Skeletal muscle tissue (tissue), 4 donors: ENCODE results near the gene NATD1. TPM values are rescaled to one million over a fixed set of nuclear protein-coding genes. Genes with fewer than 3 reads are reported as not detected.

Source experiments
- H3K27ac ChIP-seq: one replicate; pipeline ENCODE4 v1.7.0; 2013; ENCODE audit warnings: mild to moderate bottlenecking, low read depth, low read length, inconsistent platforms
- H3K27me3 ChIP-seq, 3 donors: one replicate each; pipeline ENCODE4 v1.7.0; 2013; ENCODE audit warnings: low read length in 3 of 3; ENCODE audit not compliant: control insufficient read depth in 3 of 3, insufficient read depth in 3 of 3
- H3K36me3 ChIP-seq, 3 donors: one replicate each; pipeline ENCODE4 v1.7.0; 2013; ENCODE audit warnings: low read length in 3 of 3; ENCODE audit not compliant: control insufficient read depth in 3 of 3, insufficient read depth in 3 of 3
- H3K4me1 ChIP-seq, 3 donors: one replicate each; pipeline ENCODE4 v1.7.0; 2013; ENCODE audit warnings: low read length in 3 of 3, mild to moderate bottlenecking in 3 of 3; ENCODE audit not compliant: control insufficient read depth in 3 of 3, insufficient read depth in 3 of 3
- H3K4me3 ChIP-seq, 3 donors: one replicate each; pipeline ENCODE4 v1.7.0; 2013; ENCODE audit warnings: low read length in 3 of 3
- H3K9ac ChIP-seq, 3 donors: one replicate each; pipeline ENCODE4 v1.7.0; 2013; ENCODE audit warnings: low read length in 3 of 3, mild to moderate bottlenecking in 3 of 3, moderate library complexity in 2 of 3, low read depth in 1 of 3
- H3K9me3 ChIP-seq, 3 donors: one replicate each; pipeline ENCODE4 v1.7.0; 2013; ENCODE audit warnings: low read length in 3 of 3; ENCODE audit not compliant: control insufficient read depth in 3 of 3
- total RNA-seq: library from RNA; depleted of rRNA; stranded (reverse); fragments of >200 nt; gene quantifications from one replicate; pipeline ENCODE4 v1.2.3, GENCODE V29; 2014
- donor health status: Osteomylitis.

NATD1 gene
- total RNA-seq, 1 donor from 2014 or later: 3.7 TPM

- H3K9ac ChIP-seq: peak within 1 kb of the TSS; percentile 92 to 99 (median 96)
- H3K36me3 ChIP-seq: peaks cover 0 to 3% (median 0%) of the 10 kb centered on the region in 3 donors
- H3K9me3 ChIP-seq: no peaks in the 10 kb centered on the region
- H3K4me3 ChIP-seq: peak within 1 kb of the TSS; percentile 90 to 98 (median 96)
- peak within 1 kb of the TSS; percentile 91 for H3K27ac ChIP-seq
- peaks cover 64 to 82% (median 71%) of the 10 kb centered on the region in 3 donors for H3K4me1 ChIP-seq
- H3K27me3 ChIP-seq: no peaks in the 10 kb centered on the region
Observed at GRCh38 chr17:21284319-21285163, 31.3 kb upstream of the NATD1 start, which contains the start of gene MAP2K3. Gene MAP2K3, plus strand, starts transcription at chr17:21284711. Its CDS starts 210 bp downstream, at chr17:21284921.

GRCh38 chr17:21283482-21284318 is 30.5 kb upstream of the NATD1 start:
- peak overlapping the region; percentile 80 to 88 (median 86) for H3K9ac ChIP-seq
- H3K4me3 ChIP-seq: peak overlapping the region; percentile 77 to 85 (median 77)
- H3K4me1 ChIP-seq: peaks cover 63 to 82% (median 71%) of the 10 kb centered on the region in 3 donors
- H3K27ac ChIP-seq: peak overlapping the region; percentile 83
- H3K9me3 ChIP-seq: no peaks in the 10 kb centered on the region
- H3K27me3 ChIP-seq: no peaks in the 10 kb centered on the region
- peaks cover 0 to 3% (median 0%) of the 10 kb centered on the region in 3 donors for H3K36me3 ChIP-seq

GRCh38 chr17:21282850-21283249 is 29.6 kb upstream of the NATD1 start:
- H3K4me1 ChIP-seq: peaks cover 58 to 81% (median 69%) of the 10 kb centered on the region in 3 donors
- H3K27me3 ChIP-seq: no peaks in the 10 kb centered on the region
- no peak overlapping the region for H3K4me3 ChIP-seq
- H3K9me3 ChIP-seq: no peaks in the 10 kb centered on the region
- H3K27ac ChIP-seq: peak overlapping the region; percentile 83
- H3K9ac ChIP-seq: peak overlapping the region in 1 of 3 donors; percentile 88
- peaks cover 0 to 3% (median 0%) of the 10 kb centered on the region in 3 donors for H3K36me3 ChIP-seq

GRCh38 chr17:21282231-21282630 is 29.0 kb upstream of the NATD1 start:
- peak overlapping the region; percentile 83 for H3K27ac ChIP-seq
- H3K4me3 ChIP-seq: peak overlapping the region in 1 of 3 donors; percentile 7
- H3K27me3 ChIP-seq: no peaks in the 10 kb centered on the region
- peaks cover 51 to 75% (median 64%) of the 10 kb centered on the region in 3 donors for H3K4me1 ChIP-seq
- no peaks in the 10 kb centered on the region for H3K9me3 ChIP-seq
- H3K9ac ChIP-seq: peak overlapping the region in 1 of 3 donors; percentile 88
- H3K36me3 ChIP-seq: peaks cover 0 to 3% (median 0%) of the 10 kb centered on the region in 3 donors

GRCh38 chr17:21280081-21280518 is 26.9 kb upstream of the NATD1 start:
- peaks cover 45 to 68% (median 64%) of the 10 kb centered on the region in 3 donors for H3K4me1 ChIP-seq
- no peaks in the 10 kb centered on the region for H3K36me3 ChIP-seq
- H3K27ac ChIP-seq: peak overlapping the region; percentile 61
- peak overlapping the region in 2 of 3 donors; percentile 13 to 23 for H3K4me3 ChIP-seq
- H3K9ac ChIP-seq: peak overlapping the region; percentile 44 to 64 (median 50)
- H3K9me3 ChIP-seq: no peaks in the 10 kb centered on the region
- H3K27me3 ChIP-seq: no peaks in the 10 kb centered on the region

GRCh38 chr17:21279582-21279981 is 26.4 kb upstream of the NATD1 start:
- H3K27ac ChIP-seq: peak overlapping the region; percentile 61
- H3K36me3 ChIP-seq: no peaks in the 10 kb centered on the region
- H3K27me3 ChIP-seq: no peaks in the 10 kb centered on the region
- H3K9ac ChIP-seq: peak overlapping the region; percentile 44 to 64 (median 50)
- H3K9me3 ChIP-seq: no peaks in the 10 kb centered on the region
- peaks cover 51 to 72% (median 70%) of the 10 kb centered on the region in 3 donors for H3K4me1 ChIP-seq
- H3K4me3 ChIP-seq: peak overlapping the region in 1 of 3 donors; percentile 23

- H3K4me1 ChIP-seq: peaks cover 55 to 75% (median 73%) of the 10 kb centered on the region in 3 donors
- peak overlapping the region in 1 of 3 donors; percentile 64 for H3K9ac ChIP-seq
- H3K4me3 ChIP-seq: no peak overlapping the region
- no peaks in the 10 kb centered on the region for H3K36me3 ChIP-seq
- H3K27me3 ChIP-seq: no peaks in the 10 kb centered on the region
- H3K27ac ChIP-seq: peak overlapping the region; percentile 61
- no peaks in the 10 kb centered on the region for H3K9me3 ChIP-seq
Observed at GRCh38 chr17:21279198-21279535, 26.0 kb upstream of the NATD1 start.

GRCh38 chr17:21278450-21279197 is 25.4 kb upstream of the NATD1 start:
- peaks cover 52 to 74% (median 71%) of the 10 kb centered on the region in 3 donors for H3K4me1 ChIP-seq
- H3K27ac ChIP-seq: peak overlapping the region; percentile 61
- H3K4me3 ChIP-seq: no peak overlapping the region
- H3K36me3 ChIP-seq: no peaks in the 10 kb centered on the region
- H3K9me3 ChIP-seq: no peaks in the 10 kb centered on the region
- H3K9ac ChIP-seq: peak overlapping the region in 1 of 3 donors; percentile 57
- H3K27me3 ChIP-seq: no peaks in the 10 kb centered on the region

GRCh38 chr17:21277332-21277731 is 24.1 kb upstream of the NATD1 start:
- H3K4me3 ChIP-seq: no peak overlapping the region
- H3K4me1 ChIP-seq: peaks cover 41 to 63% (median 60%) of the 10 kb centered on the region in 3 donors
- no peak overlapping the region for H3K27ac ChIP-seq
- no peaks in the 10 kb centered on the region for H3K9me3 ChIP-seq
- no peaks in the 10 kb centered on the region for H3K36me3 ChIP-seq
- H3K9ac ChIP-seq: no peak overlapping the region
- H3K27me3 ChIP-seq: no peaks in the 10 kb centered on the region
